Brain microvascular endothelial cell (primary cell): ENCODE measurements around the gene LRAT.

Experiments used
- DNase-seq: peaks from one replicate; pipeline ENCODE4 v3.0.0-alpha.2; 2020
- H3K27ac ChIP-seq: fragments of 250-450 bp; sonication (Bioruptor Pico); 2 replicates; pipeline ENCODE4 v1.5.1; 2020; ENCODE audit warnings: mild to moderate bottlenecking, moderate library complexity
- H3K27me3 ChIP-seq: fragments of 250-450 bp; sonication (Bioruptor Pico); replicated peaks from 2 replicates; pipeline ENCODE4 v1.5.1; 2020; ENCODE audit warnings: mild to moderate bottlenecking
- H3K36me3 ChIP-seq: fragments of 250-450 bp; sonication (Bioruptor Pico); replicated peaks from 2 replicates; pipeline ENCODE4 v1.5.1; 2020; ENCODE audit warnings: mild to moderate bottlenecking
- H3K4me3 ChIP-seq: 2 replicates; pipeline ENCODE4 v1.5.1; 2011; ENCODE audit warnings: low read depth, mild to moderate bottlenecking, control low read depth, low read length, moderate library complexity
- in situ Hi-C: cut with HindIII; loops from 2 replicates; pipeline ENCODE4 v1.10.0; 2017; ENCODE audit warnings: low sequenced_read_pairs, low pct_ligation_motif_present
- TF ChIP-seq, protein P1 (sequence below): IDR thresholded peaks from 2 replicates; pipeline ENCODE4 v1.5.1; 2011; ENCODE audit warnings: low read depth, mild to moderate bottlenecking, moderate library complexity, low read length, control low read depth, inconsistent platforms; ENCODE audit errors: missing control alignments

Gene LRAT

GRCh38 chr4:154741131-154741665 lies 2.6 kb upstream of the LRAT start:
- Histone ChIP-seq H3K36me3 (no peaks in the 10 kb centered on the region), H3K27me3 (peaks cover 50% of the 10 kb centered on the region), H3K27ac (no peak overlapping the region), H3K4me3 (no peak overlapping the region)
- TF ChIP-seq, protein P1, sequence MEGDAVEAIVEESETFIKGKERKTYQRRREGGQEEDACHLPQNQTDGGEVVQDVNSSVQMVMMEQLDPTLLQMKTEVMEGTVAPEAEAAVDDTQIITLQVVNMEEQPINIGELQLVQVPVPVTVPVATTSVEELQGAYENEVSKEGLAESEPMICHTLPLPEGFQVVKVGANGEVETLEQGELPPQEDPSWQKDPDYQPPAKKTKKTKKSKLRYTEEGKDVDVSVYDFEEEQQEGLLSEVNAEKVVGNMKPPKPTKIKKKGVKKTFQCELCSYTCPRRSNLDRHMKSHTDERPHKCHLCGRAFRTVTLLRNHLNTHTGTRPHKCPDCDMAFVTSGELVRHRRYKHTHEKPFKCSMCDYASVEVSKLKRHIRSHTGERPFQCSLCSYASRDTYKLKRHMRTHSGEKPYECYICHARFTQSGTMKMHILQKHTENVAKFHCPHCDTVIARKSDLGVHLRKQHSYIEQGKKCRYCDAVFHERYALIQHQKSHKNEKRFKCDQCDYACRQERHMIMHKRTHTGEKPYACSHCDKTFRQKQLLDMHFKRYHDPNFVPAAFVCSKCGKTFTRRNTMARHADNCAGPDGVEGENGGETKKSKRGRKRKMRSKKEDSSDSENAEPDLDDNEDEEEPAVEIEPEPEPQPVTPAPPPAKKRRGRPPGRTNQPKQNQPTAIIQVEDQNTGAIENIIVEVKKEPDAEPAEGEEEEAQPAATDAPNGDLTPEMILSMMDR: no peak
- DNase-seq: no peak
- in situ Hi-C loops: no loop called here

GRCh38 chr4:154741922-154742850 lies 1.6 kb upstream of the LRAT start:
- H3K36me3 ChIP-seq: no peaks in the 10 kb centered on the region
- no peak for DNase-seq
- TF ChIP-seq, protein P1: no peak
- H3K27ac ChIP-seq: no peak overlapping the region
- H3K4me3 ChIP-seq: peak overlapping the region; percentile 20
- in situ Hi-C loops: no loop called here
- peaks cover 50% of the 10 kb centered on the region for H3K27me3 ChIP-seq

- peaks cover 50% of the 10 kb centered on the region for H3K27me3 ChIP-seq
- peak overlapping the region; percentile 49 for H3K4me3 ChIP-seq
- in situ Hi-C loops: no loop called here
- TF ChIP-seq, protein P1: no peak
- no peaks in the 10 kb centered on the region for H3K36me3 ChIP-seq
- no peak for DNase-seq
- H3K27ac ChIP-seq: no peak overlapping the region
These were observed 634 bp downstream of the LRAT start for GRCh38 chr4:154744341-154744926.

DNA sequence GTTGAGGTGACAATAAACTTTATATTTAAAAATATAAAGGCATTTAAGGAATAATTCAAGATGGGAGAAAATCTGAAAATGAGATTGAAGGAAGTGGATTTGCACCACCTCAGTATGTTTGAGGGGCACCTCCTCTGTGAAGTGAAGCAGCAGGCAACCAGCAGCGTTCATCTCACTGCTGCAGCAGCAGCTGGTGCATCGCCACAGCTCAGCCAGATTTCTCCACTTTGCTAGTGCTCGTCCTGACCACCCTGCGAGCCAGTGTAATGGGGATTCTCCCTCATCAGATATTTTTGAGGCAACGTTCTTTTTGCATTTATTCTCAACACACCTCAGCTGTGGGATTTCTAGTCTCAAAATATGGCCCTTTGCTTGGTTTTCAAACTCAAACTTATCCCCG lies 13.9 kb downstream of the LRAT start:
- in situ Hi-C loops: no loop called here
- TF ChIP-seq, protein P1: no peak
- no peak overlapping the region for H3K4me3 ChIP-seq
- DNase-seq: no peak
- no peaks in the 10 kb centered on the region for H3K27me3 ChIP-seq
- H3K27ac ChIP-seq: no peak overlapping the region
- H3K36me3 ChIP-seq: no peaks in the 10 kb centered on the region

DNA sequence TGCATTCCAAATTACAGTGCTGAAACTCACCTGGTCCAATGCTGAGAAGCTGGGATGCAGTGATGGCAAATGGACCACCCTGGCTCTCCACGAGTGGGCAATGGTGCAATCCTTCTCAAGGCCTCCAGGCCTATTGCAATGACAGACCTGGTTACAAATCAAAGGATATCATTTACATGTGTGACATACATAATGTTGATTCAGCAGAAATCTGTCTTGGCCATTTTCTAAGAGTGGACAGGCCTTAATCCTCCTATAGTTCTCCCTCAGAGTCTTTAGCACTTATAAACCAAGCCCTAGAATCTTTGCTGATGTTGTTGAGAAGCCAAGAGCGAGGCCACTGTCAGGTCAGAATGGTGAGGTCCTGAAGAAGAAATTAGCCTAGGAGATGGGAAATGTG lies 17.1 kb downstream of the LRAT start:
- in situ Hi-C loops: no loop called here
- H3K27me3 ChIP-seq: no peaks in the 10 kb centered on the region
- DNase-seq: no peak
- H3K4me3 ChIP-seq: no peak overlapping the region
- H3K27ac ChIP-seq: no peak overlapping the region
- TF ChIP-seq, protein P1: no peak
- no peaks in the 10 kb centered on the region for H3K36me3 ChIP-seq
